Measurements from ENCODE around the gene RXFP4. TPM values are rescaled to one million over a fixed set of nuclear protein-coding genes. Genes with fewer than 3 reads are reported as not detected.
A peak's percentile ranks its signal among the peaks of the same experiment; 100 is the strongest.

The RXFP4 gene
- total RNA-seq, 2 experiments from 2014 or later: 0.34 TPM; not detected in 1

DNA sequence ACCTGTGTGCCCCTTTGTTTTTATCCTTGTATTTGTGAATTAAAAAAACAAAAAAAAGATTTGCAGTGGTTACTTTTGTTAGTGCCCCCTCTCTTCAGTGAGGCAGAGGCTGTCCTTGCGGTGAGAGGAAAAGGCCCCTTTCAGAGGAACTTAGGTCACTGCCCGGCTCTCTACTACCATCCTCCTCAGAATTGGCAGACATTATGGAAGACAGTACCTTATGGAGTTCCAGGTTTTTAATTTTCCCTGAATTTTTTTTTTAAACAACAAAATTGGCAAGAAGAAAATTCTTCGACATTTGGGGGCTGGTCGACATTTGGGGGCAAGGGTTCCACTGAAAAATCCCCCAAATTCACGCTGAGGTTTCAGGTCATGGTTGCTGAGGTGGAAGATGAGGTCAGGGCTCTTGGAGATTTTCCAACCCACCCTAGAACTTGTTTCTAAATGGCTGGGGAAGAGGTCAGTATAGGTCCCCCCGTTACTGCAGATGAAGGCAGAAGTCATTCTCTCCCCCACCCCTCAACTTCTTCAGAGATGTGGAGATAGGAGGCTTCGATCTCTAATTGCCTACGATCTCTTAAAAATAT, 5.3 kb downstream of the RXFP4 start:
- no peak for TF ChIP-seq EZH2phosphoT487 (IDR thresholded peaks at IDR 0.05; ENCODE audit: borderline replicate concordance, low read depth, low read length)
- TF ChIP-seq, protein P1, sequence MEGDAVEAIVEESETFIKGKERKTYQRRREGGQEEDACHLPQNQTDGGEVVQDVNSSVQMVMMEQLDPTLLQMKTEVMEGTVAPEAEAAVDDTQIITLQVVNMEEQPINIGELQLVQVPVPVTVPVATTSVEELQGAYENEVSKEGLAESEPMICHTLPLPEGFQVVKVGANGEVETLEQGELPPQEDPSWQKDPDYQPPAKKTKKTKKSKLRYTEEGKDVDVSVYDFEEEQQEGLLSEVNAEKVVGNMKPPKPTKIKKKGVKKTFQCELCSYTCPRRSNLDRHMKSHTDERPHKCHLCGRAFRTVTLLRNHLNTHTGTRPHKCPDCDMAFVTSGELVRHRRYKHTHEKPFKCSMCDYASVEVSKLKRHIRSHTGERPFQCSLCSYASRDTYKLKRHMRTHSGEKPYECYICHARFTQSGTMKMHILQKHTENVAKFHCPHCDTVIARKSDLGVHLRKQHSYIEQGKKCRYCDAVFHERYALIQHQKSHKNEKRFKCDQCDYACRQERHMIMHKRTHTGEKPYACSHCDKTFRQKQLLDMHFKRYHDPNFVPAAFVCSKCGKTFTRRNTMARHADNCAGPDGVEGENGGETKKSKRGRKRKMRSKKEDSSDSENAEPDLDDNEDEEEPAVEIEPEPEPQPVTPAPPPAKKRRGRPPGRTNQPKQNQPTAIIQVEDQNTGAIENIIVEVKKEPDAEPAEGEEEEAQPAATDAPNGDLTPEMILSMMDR (conservative IDR thresholded peaks at IDR 0.05; ENCODE audit: low read length): no peak
- intact Hi-C loops (cut with micrococcal nuclease; ENCODE audit: unreplicated experiment): loop anchor here (1.0 kb wide), 2 partner anchors 14 to 37 kb away; no protein-coding TSS in a partner anchor
- BruUV-seq (replicated peaks): no TSS peak

DNA sequence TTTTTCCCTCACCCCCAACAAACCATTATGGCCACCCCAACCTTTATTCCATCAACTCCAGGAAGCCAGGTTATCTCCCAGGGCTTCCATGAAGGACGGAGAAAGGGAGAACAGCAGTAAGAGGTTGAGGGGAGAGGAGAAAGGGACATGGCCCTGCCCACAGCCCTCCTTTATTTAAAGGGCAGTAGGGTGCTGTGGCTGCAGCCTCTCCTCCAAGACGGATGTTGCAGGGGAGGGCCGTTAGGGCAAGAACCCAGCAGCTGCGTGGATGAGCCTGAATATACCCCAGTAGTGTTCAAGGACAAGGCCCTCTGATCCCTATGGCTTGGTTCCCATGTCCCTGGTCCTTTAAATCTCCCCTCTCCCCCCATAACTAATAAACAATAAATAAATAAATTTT, 5.9 kb downstream of the RXFP4 start:
- POLR2A ChIA-PET: interaction anchor here (0.6 to 1.5 kb wide), 3 partner anchors 12 to 49 kb away, joined by 3 to 5 read pairs (median 3); no protein-coding TSS in a partner anchor
- CTCF ChIA-PET (ENCODE audit: unreplicated experiment): interaction anchor here (0.8 kb wide), 1 partner anchor 29 kb away, joined by 3 read pairs; no protein-coding TSS in a partner anchor
- no TSS peak for BruUV-seq (replicated peaks)
- Histone ChIP-seq H3K4me1 (ENCODE audit: insufficient read depth, low read length, poor library complexity, severe bottlenecking) (peaks cover 57% of the 10 kb centered on the region), H2AFZ (ENCODE audit: low read length) (no peak overlapping the region), H3K9me3 (ENCODE audit: low read length) (no peaks in the 10 kb centered on the region), H3K79me2 (ENCODE audit: insufficient read depth, low read depth, low read length) (no peaks in the 10 kb centered on the region), H3K9me2 (ENCODE audit: insufficient read depth, low read length) (no peaks in the 10 kb centered on the region), H3K4me3 (ENCODE audit: low read depth, low read length, poor library complexity, severe bottlenecking) (peak overlapping the region; percentile 37), H3K36me3 (ENCODE audit: insufficient read depth, low read length) (peaks cover 55% of the 10 kb centered on the region), H4K20me1 (ENCODE audit: insufficient read depth, low read length) (no peaks in the 10 kb centered on the region), H3K27ac (ENCODE audit: low read depth, low read length, poor library complexity, severe bottlenecking) (peak overlapping the region; percentile 96), H3K4me2 (ENCODE audit: low read length) (peak overlapping the region; percentile 89)
- DNase-seq (ENCODE audit: low spot score): peak; percentile 45
- TF ChIP-seq, protein P1 (conservative IDR thresholded peaks at IDR 0.05; ENCODE audit: low read length): no peak
- TF ChIP-seq EZH2phosphoT487 (IDR thresholded peaks at IDR 0.05; ENCODE audit: borderline replicate concordance, low read depth, low read length): no peak
- intact Hi-C loops (cut with micrococcal nuclease; ENCODE audit: unreplicated experiment): no loop called here

More for the DNA sequence above, 5.3 kb downstream of the RXFP4 start:
- Histone ChIP-seq H3K4me2 (ENCODE audit: low read length) (peak overlapping the region; percentile 89), H3K79me2 (ENCODE audit: insufficient read depth, low read depth, low read length) (no peaks in the 10 kb centered on the region), H3K4me1 (ENCODE audit: insufficient read depth, low read length, poor library complexity, severe bottlenecking) (peaks cover 60% of the 10 kb centered on the region), H4K20me1 (ENCODE audit: insufficient read depth, low read length) (no peaks in the 10 kb centered on the region), H2AFZ (ENCODE audit: low read length) (no peak overlapping the region), H3K36me3 (ENCODE audit: insufficient read depth, low read length) (peaks cover 50% of the 10 kb centered on the region), H3K9me3 (ENCODE audit: low read length) (no peaks in the 10 kb centered on the region), H3K4me3 (ENCODE audit: low read depth, low read length, poor library complexity, severe bottlenecking) (peak overlapping the region; percentile 37), H3K9me2 (ENCODE audit: insufficient read depth, low read length) (no peaks in the 10 kb centered on the region), H3K27ac (ENCODE audit: low read depth, low read length, poor library complexity, severe bottlenecking) (peak overlapping the region; percentile 96)
- CTCF ChIA-PET (ENCODE audit: unreplicated experiment): interaction anchor here (1.3 to 1.4 kb wide), 2 partner anchors 31 to 87 kb away, joined by 3 to 4 read pairs; partner anchors contain the start of genes ARHGEF2 and SYT11
- POLR2A ChIA-PET: interaction anchor here (0.6 to 4.3 kb wide), 4 partner anchors 13 to 36 kb away, joined by 4 to 34 read pairs (median 25); partner anchors contain the start of genes ARHGEF2 and KHDC4
- DNase-seq (ENCODE audit: low spot score): no peak

DNA sequence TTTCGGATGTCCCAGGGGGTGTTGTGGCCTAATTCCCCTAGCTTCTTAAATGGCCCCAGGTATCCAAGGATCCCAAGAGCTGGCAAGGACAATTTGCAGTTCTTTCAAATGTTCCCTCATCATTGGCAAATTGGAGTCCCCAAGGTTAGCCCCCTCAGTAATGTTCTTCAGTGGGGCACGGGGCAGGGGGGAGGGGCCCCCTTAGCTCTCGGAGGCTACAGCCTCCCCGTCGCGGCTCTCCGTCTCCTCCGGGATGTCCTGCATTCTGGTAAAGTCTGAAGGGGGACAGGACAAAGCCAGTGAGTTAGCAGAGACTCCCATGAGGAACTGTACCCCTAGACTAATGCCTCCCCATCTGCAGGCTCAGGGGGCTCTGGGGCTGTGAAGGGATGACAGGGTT, 6.3 kb downstream of the RXFP4 start:
- Histone ChIP-seq H2AFZ (ENCODE audit: low read length) (no peak overlapping the region), H3K9me2 (ENCODE audit: insufficient read depth, low read length) (no peaks in the 10 kb centered on the region), H3K4me3 (ENCODE audit: low read depth, low read length, poor library complexity, severe bottlenecking) (no peak overlapping the region), H3K4me2 (ENCODE audit: low read length) (peak overlapping the region; percentile 89; the same call in 1 of the 2 replicates), H3K79me2 (ENCODE audit: insufficient read depth, low read depth, low read length) (no peaks in the 10 kb centered on the region), H3K36me3 (ENCODE audit: insufficient read depth, low read length) (peaks cover 60% of the 10 kb centered on the region), H4K20me1 (ENCODE audit: insufficient read depth, low read length) (no peaks in the 10 kb centered on the region), H3K9me3 (ENCODE audit: low read length) (no peaks in the 10 kb centered on the region), H3K4me1 (ENCODE audit: insufficient read depth, low read length, poor library complexity, severe bottlenecking) (peaks cover 53% of the 10 kb centered on the region), H3K27ac (ENCODE audit: low read depth, low read length, poor library complexity, severe bottlenecking) (peak overlapping the region; percentile 96)
- ChIA-PET POLR2A (interaction anchor here (0.6 to 1.5 kb wide), 3 partner anchors 12 to 49 kb away, joined by 3 to 5 read pairs (median 3); no protein-coding TSS in a partner anchor), CTCF (ENCODE audit: unreplicated experiment) (interaction anchor here (0.8 kb wide), 1 partner anchor 28 kb away, joined by 3 read pairs; no protein-coding TSS in a partner anchor)
- no TSS peak for BruUV-seq (replicated peaks)
- intact Hi-C loops (cut with micrococcal nuclease; ENCODE audit: unreplicated experiment): no loop called here
- DNase-seq (ENCODE audit: low spot score): no peak
- TF ChIP-seq, protein P1 (conservative IDR thresholded peaks at IDR 0.05; ENCODE audit: low read length): no peak
- no peak for TF ChIP-seq EZH2phosphoT487 (IDR thresholded peaks at IDR 0.05; ENCODE audit: borderline replicate concordance, low read depth, low read length)

All from OCI-LY7 (cell line).